Measurements from ENCODE around the gene GPRC5D. TPM values are rescaled to one million over a fixed set of nuclear protein-coding genes. Genes with fewer than 3 reads are reported as not detected.

Gene GPRC5D
- total and polyA plus RNA-seq, 9 of the 15 experiments (the other 6 are each of a cell fraction or from before 2014, with no cell fraction given): 1.0 to 1.1 TPM; not detected in 7

- peak within 1 kb of the TSS; percentile 89 for H2AFZ ChIP-seq (ENCODE audit: low read depth, low read length)
- H3K4me3 ChIP-seq: peak within 1 kb of the TSS; percentile 22
- TF ChIP-seq E2F6 (IDR thresholded peaks at IDR 0.05; ENCODE audit: borderline replicate concordance in 1 of 2, extremely low read depth in 1 of 2, insufficient read depth in 1 of 2, insufficient read length in 1 of 2, low read depth in 1 of 2, low read length in 1 of 2, poor library complexity in 1 of 2, severe bottlenecking in 1 of 2): peak in 1 of 2 experiments; percentile 39
- no peak for TF ChIP-seq E2F3 (CRISPR knock-in tag; IDR thresholded peaks at IDR 0.05)
- 0 out of 2 replicates have a peak, but pooled peaks have one; percentile 10 for TF ChIP-seq ATF7 (IDR thresholded peaks at IDR 0.05)
- TF ChIP-seq MAZ (CRISPR knock-in tag; conservative IDR thresholded peaks at IDR 0.05 in 1 of 2, IDR thresholded peaks at IDR 0.05 in 1 of 2): no peak
- TF ChIP-seq ZBTB17 (CRISPR knock-in tag; IDR thresholded peaks at IDR 0.05): no peak
- TF ChIP-seq CCAR2 (IDR thresholded peaks at IDR 0.05; ENCODE audit: low read depth, low read length): no peak
- 0 out of 2 replicates have a peak, but pooled peaks have one; percentile 7 for TF ChIP-seq HCFC1 (IDR thresholded peaks at IDR 0.05; ENCODE audit: low read depth, low read length)
- TF ChIP-seq MCM7 (IDR thresholded peaks at IDR 0.05): no peak
- no peak for TF ChIP-seq CBX8 (IDR thresholded peaks at IDR 0.05; ENCODE audit: borderline replicate concordance, extremely low read depth, low read depth, low read length, poor library complexity, severe bottlenecking)
- no peak for TF ChIP-seq NCOA4 (IDR thresholded peaks at IDR 0.05; ENCODE audit: partially characterized antibody)
- peak; percentile 38; the same call in 1 of the 2 replicates for TF ChIP-seq CTBP1 (IDR thresholded peaks at IDR 0.05; ENCODE audit: borderline replicate concordance)
- no peak for TF ChIP-seq RBM17 (IDR thresholded peaks at IDR 0.05; ENCODE audit: borderline replicate concordance, low read depth, low read length)
- TF ChIP-seq EZH2 (IDR thresholded peaks at IDR 0.05; ENCODE audit: borderline replicate concordance, low read depth, low read length): no peak
- TF ChIP-seq HDAC8 (tag; IDR thresholded peaks at IDR 0.05): no peak
- TF ChIP-seq NRF1 (conservative IDR thresholded peaks at IDR 0.05 in 1 of 2, IDR thresholded peaks at IDR 0.05 in 1 of 2): peak in 1 of 2 experiments; percentile 19; a peak in 2 of 4 replicates
- TF ChIP-seq ZNF280B (CRISPR knock-in tag; IDR thresholded peaks at IDR 0.05): no peak
Observed at GRCh38 chr12:12891080-12891880, 60.7 kb downstream of the GPRC5D start, which contains the start of gene GPRC5A. Gene GPRC5A (plus strand): TSS chr12:12891562. CDS start chr12:12908250, 16,688 bp downstream.

More at GRCh38 chr12:12891080-12891880, 60.7 kb downstream of the GPRC5D start, which contains the start of gene GPRC5A:
- ChIA-PET CTCF (ENCODE audit: low intra/inter-chr PET ratio) (no interaction called here), POLR2A (interaction anchor here (1.1 kb wide), 1 partner anchor 14 kb away, joined by 3 read pairs; no protein-coding TSS in a partner anchor)
- whole genome bisulfite sequencing (ENCODE audit: insufficient coverage, low coverage, missing lambda C conversion rate): 13% methylated on average over 18 of the region's 50 CpGs
- FAIRE-seq (no peak), ATAC-seq (peak; percentile 80), DNase-seq (ENCODE audit: extremely low read depth in 1 of 4, low spot score in 3 of 4) (peak; percentile 30 to 62 (median 47))
- Histone ChIP-seq H3K4me2 (ENCODE audit: insufficient read depth, low read length) (peak within 1 kb of the TSS; percentile 75), H3K4me1 (replicated peaks in 1 of 2; ENCODE audit: control insufficient read depth in 2 of 2, insufficient read depth in 2 of 2, low read length in 2 of 2) (peaks cover 5 to 12% of the 10 kb centered on the region in 2 experiments; a peak in 4 of 5 replicates), H3K9ac (ENCODE audit: insufficient read depth in 1 of 2, low read depth in 2 of 2, low read length in 2 of 2) (peak within 1 kb of the TSS; percentile 20 to 87; a peak in 2 of 4 replicates), H3K36me3 (ENCODE audit: control insufficient read depth, insufficient read depth, low read length) (no peaks in the 10 kb centered on the region), H3K9me3 (replicated peaks; ENCODE audit: control insufficient read depth, insufficient read depth, low read depth, low read length) (no peaks in the 10 kb centered on the region), H3K27ac (ENCODE audit: extremely low read depth, low read depth, low read length) (no peak within 1 kb of the TSS), H4K20me1 (replicated peaks; ENCODE audit: control insufficient read depth, insufficient read depth, low read length) (no peaks in the 10 kb centered on the region), H3K27me3 (ENCODE audit: control insufficient read depth in 2 of 2, insufficient read depth in 2 of 2, low read length in 2 of 2) (peaks cover 11 to 30% of the 10 kb centered on the region in 2 experiments), H3K79me2 (ENCODE audit: control insufficient read depth, insufficient read depth, low read length) (no peaks in the 10 kb centered on the region), H3K9me1 (ENCODE audit: control insufficient read depth, insufficient read depth, low read length) (no peaks in the 10 kb centered on the region)
- no TSS peak for BruUV-seq (replicated peaks)
- in situ Hi-C loops (cut with MboI) (no loop called here), intact Hi-C loops (cut with micrococcal nuclease) (no loop called here)
